Rectal smooth muscle tissue (tissue), 1 donor: Measurements from ENCODE around the gene SF3B1.
"Not testable (repeated sequence)": the region's sequence is repeated elsewhere in the genome, so short reads cannot be mapped to it uniquely, and the experiment has no call there.

ENCODE experiments used
- H3K27ac ChIP-seq: one replicate; pipeline ENCODE4 v1.7.0; 2013; ENCODE audit warnings: low read depth, low read length, inconsistent platforms
- H3K27me3 ChIP-seq: one replicate; pipeline ENCODE4 v1.7.0; 2013; ENCODE audit warnings: low read length; ENCODE audit not compliant: control insufficient read depth, insufficient read depth
- H3K36me3 ChIP-seq: one replicate; pipeline ENCODE4 v1.7.0; 2013; ENCODE audit warnings: low read length; ENCODE audit not compliant: control insufficient read depth, insufficient read depth
- H3K4me1 ChIP-seq: one replicate; pipeline ENCODE4 v1.7.0; 2013; ENCODE audit warnings: low read length; ENCODE audit not compliant: control insufficient read depth, insufficient read depth
- H3K4me3 ChIP-seq: one replicate; pipeline ENCODE4 v1.7.0; 2013; ENCODE audit warnings: low read length
- H3K9ac ChIP-seq: one replicate; pipeline ENCODE4 v1.7.0; 2013; ENCODE audit warnings: low read length

SF3B1 gene, protein sequence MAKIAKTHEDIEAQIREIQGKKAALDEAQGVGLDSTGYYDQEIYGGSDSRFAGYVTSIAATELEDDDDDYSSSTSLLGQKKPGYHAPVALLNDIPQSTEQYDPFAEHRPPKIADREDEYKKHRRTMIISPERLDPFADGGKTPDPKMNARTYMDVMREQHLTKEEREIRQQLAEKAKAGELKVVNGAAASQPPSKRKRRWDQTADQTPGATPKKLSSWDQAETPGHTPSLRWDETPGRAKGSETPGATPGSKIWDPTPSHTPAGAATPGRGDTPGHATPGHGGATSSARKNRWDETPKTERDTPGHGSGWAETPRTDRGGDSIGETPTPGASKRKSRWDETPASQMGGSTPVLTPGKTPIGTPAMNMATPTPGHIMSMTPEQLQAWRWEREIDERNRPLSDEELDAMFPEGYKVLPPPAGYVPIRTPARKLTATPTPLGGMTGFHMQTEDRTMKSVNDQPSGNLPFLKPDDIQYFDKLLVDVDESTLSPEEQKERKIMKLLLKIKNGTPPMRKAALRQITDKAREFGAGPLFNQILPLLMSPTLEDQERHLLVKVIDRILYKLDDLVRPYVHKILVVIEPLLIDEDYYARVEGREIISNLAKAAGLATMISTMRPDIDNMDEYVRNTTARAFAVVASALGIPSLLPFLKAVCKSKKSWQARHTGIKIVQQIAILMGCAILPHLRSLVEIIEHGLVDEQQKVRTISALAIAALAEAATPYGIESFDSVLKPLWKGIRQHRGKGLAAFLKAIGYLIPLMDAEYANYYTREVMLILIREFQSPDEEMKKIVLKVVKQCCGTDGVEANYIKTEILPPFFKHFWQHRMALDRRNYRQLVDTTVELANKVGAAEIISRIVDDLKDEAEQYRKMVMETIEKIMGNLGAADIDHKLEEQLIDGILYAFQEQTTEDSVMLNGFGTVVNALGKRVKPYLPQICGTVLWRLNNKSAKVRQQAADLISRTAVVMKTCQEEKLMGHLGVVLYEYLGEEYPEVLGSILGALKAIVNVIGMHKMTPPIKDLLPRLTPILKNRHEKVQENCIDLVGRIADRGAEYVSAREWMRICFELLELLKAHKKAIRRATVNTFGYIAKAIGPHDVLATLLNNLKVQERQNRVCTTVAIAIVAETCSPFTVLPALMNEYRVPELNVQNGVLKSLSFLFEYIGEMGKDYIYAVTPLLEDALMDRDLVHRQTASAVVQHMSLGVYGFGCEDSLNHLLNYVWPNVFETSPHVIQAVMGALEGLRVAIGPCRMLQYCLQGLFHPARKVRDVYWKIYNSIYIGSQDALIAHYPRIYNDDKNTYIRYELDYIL

DNA sequence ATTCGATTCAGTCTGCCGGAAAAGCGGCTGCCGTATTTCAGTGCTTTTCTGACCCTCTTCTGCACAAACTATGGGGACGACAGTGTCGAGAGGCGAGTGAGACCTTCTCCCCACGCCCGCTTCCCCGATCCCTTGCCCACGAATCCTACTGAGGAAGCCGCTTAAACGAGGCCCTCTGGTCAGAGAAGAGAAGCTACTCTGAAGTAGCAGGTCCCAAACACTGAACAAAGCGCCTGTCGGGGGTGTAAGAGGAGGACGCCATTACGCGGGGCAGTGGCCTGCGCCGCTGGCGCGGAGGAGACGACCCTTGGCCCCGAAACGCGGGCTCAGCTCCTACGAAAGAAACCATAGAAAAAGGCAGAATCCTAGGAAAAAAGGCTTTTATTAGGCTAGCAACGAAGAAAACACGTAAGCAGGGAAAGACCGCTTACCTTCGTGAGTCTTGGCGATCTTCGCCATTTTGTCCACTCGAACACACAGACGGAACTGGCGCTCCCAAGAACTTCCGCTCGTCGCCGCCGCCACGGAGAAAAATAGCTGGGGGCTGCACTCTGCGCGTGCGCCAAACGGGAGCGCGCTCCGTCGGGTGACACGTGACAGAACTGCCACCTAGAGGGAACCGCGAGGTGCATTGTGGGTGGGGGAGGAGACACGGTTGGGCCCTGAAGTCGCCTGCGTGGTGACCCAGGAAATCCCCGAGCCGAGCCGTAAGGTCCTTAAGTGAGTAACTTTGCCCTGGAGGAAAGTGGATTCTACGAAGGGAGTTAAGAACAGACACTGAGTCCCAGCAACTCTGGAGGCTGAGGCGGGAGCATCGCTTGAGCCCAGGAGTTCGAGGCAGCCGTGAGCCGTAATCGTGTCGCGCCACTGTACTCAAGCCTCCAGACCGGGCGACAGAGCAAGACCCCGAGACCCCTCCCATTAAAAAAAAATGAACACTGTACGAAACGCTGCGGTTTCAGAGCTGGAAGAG lies at the start of gene SF3B1:
TSS of gene SF3B1 (minus strand) at position 488 of the 973 bp plus-strand sequence. CDS start at position 459, 29 bp downstream.
- H3K4me1 ChIP-seq: peaks cover 24% of the 10 kb centered on the region

DNA sequence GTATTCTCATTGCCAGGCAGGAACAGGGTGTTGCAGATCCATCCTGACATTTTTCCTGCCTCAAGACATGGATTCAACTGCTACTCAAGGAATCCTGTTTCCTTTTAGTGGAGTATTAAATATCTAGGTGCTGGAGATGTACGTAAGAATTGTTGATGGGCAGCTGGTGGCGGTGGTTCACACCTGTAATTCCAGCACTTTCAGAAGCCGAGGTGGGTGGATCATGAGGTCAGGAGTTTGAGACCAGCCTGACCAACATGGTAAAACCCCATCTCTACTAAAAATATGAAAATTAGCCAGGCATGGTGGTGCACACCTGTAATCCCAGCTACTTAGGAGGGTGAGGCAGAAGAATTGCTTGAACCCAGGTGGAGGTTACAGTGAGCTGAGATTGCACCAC lies 49.4 kb upstream of the SF3B1 start:
- H3K36me3 ChIP-seq, H3K4me1 ChIP-seq, H3K27me3 ChIP-seq, H3K9ac ChIP-seq, H3K27ac ChIP-seq, H3K4me3 ChIP-seq: not testable (repeated sequence)

More for the DNA sequence above, at the start of gene SF3B1:
- H3K27me3 ChIP-seq: no peaks in the 10 kb centered on the region
- H3K4me3 ChIP-seq: peak within 1 kb of the TSS; percentile 99
- H3K36me3 ChIP-seq: no peaks in the 10 kb centered on the region
- H3K27ac ChIP-seq: peak within 1 kb of the TSS; percentile 99
- H3K9ac ChIP-seq: peak within 1 kb of the TSS; percentile 99

DNA sequence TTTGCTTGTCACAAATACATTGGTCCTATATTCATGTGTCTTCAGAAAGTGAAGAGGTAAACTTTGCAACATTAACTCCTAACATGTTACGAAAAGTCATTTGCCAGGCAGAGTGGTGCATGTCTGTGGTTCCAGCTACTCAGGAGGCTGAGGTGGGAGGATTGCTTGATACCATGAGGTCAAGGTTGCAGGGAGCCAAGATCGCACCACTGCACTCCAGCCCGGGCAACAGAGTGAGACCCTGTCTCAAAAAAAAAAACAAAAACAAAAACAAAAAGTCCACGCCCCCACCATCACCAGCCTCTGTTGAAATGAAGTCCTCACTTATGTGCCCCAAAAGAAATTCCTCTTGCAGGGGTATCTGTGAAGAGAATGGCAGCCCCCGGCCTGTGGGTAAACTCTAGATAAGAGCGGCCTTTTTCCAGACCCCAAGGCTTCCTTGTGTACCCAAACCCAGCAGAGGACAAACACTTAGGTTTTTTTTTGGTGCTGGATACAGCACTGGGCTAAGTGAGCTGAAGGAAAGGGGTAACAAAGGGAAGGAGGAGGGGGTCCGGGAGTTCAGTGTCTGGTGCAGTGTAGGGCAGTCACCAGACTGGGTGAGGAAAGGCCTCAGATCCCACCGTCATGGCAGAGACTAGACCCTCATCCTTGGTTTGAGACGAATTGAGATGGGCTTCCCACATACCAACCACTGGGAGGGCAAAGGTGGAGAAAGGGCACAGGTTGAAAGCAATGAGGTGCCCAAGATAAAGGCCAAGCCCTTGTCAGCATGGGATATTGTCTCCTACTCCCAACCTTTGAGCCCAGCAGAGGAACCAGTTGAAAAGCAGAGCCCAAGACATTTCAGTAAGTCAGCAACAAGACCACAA lies 45.6 kb upstream of the SF3B1 start:
- peaks cover 12% of the 10 kb centered on the region for H3K36me3 ChIP-seq
- no peak overlapping the region for H3K27ac ChIP-seq
- no peak overlapping the region for H3K4me3 ChIP-seq
- H3K4me1 ChIP-seq: no peaks in the 10 kb centered on the region
- no peaks in the 10 kb centered on the region for H3K27me3 ChIP-seq
- no peak overlapping the region for H3K9ac ChIP-seq

DNA sequence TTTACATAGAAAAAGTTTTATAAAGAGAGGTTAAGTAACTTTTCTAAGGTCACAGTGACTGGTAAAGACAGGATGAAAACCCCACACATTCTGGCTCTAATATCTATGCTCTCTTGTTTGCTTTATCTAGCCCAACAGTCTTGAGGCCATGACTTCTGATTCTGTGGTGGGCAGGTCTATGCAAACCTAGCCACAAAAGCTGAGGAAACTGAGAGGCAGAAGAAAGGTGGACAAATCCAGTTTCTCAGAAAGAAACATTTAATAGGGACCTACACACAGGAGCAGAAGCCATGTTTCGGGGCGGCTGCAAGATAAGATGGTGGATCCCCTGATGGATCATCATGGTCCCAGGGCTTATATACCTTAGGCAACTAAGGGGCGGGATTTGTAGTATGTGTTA lies 43.0 kb upstream of the SF3B1 start:
- no peak overlapping the region for H3K9ac ChIP-seq
- no peak overlapping the region for H3K4me3 ChIP-seq
- H3K36me3 ChIP-seq: peaks cover 17% of the 10 kb centered on the region
- no peaks in the 10 kb centered on the region for H3K27me3 ChIP-seq
- no peaks in the 10 kb centered on the region for H3K4me1 ChIP-seq
- H3K27ac ChIP-seq: no peak overlapping the region

DNA sequence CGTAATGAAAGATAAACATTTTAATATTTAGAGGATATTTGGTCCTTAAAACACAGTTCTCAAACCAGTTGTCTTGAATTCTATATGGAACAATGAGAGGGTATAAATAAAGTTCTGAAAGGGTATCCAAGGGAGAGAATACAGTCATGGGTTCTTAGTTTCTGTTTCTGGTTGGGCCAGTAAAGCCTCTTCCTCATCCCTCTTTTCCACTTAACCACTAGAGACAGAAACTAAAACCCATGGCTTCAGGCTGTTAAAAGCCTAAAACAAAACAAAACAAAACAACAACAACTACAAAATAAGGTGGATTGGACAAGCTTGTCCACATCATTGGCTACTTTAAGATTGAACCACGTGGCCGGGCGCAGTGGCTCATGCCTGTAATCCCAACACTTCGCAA lies 37.3 kb upstream of the SF3B1 start:
- peaks cover 12% of the 10 kb centered on the region for H3K36me3 ChIP-seq

DNA sequence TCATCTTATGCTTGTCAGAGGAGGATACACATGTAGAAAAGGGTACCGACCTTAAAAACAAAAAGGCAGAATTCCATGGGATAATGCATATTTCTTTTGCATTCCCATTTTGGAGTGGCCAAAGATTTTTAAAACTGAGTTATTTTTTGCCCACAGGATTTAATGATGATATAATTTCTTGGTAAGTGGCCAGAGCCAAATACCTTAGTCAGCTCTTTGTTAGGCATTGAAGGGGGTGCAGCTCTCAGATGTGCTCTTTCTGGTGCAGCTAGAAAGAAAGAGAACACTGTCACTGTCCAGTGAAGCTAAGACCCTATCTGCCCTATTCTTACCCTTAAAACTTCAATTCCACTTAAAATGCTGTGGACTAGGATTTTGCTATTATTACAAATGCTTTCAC lies 29.3 kb upstream of the SF3B1 start:
- no peaks in the 10 kb centered on the region for H3K4me1 ChIP-seq
- H3K9ac ChIP-seq: no peak overlapping the region
- H3K4me3 ChIP-seq: no peak overlapping the region
- H3K27ac ChIP-seq: no peak overlapping the region
- H3K36me3 ChIP-seq: peaks cover 9% of the 10 kb centered on the region
- no peaks in the 10 kb centered on the region for H3K27me3 ChIP-seq

More for the DNA sequence above, 37.3 kb upstream of the SF3B1 start:
- Histone ChIP-seq H3K27me3 (no peaks in the 10 kb centered on the region), H3K27ac (no peak overlapping the region), H3K9ac (no peak overlapping the region), H3K4me1 (no peaks in the 10 kb centered on the region), H3K4me3 (no peak overlapping the region)

DNA sequence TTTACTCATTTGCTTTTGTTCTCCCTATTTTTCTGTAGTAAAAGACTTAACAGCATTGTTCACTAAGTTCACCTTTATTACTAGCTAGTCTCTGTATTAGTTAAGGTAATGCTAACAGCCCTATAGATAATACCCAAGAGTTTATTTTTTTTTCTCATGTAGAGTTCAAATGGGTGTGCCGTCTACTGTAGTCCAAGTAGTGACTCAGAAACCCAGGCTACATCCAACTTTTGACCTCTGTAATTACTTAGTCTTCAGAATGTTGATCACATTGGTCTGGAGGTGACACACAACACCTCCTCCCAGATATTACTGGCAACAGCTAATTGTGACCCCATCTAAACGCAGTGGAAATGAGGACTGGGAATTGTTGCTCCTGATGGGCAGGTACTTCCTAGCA lies 26.2 kb upstream of the SF3B1 start:
- Histone ChIP-seq H3K36me3 (peaks cover 9% of the 10 kb centered on the region), H3K4me3 (no peak overlapping the region), H3K27me3 (no peaks in the 10 kb centered on the region), H3K27ac (no peak overlapping the region), H3K4me1 (no peaks in the 10 kb centered on the region), H3K9ac (no peak overlapping the region)

DNA sequence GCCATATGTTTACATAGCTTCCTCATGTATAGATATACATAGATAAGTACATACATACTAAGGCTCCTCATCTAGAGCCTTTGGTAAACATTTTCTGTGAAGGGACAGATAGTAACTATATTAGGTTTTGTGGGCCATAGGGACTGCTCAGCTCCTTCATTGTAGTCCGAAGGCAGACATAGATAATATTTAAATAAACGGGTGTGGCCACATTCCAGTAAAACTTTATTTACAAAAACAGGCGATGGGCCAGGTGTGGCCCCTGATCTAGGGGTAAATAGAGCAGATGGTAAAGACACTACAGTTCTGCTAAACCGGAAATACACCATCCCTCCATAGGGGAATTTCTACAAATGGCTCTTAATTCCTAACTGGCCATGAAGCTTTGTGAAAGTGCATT lies 25.8 kb upstream of the SF3B1 start:
- Histone ChIP-seq H3K9ac (no peak overlapping the region), H3K36me3 (peaks cover 7% of the 10 kb centered on the region), H3K4me1 (no peaks in the 10 kb centered on the region), H3K4me3 (no peak overlapping the region), H3K27ac (no peak overlapping the region), H3K27me3 (no peaks in the 10 kb centered on the region)

DNA sequence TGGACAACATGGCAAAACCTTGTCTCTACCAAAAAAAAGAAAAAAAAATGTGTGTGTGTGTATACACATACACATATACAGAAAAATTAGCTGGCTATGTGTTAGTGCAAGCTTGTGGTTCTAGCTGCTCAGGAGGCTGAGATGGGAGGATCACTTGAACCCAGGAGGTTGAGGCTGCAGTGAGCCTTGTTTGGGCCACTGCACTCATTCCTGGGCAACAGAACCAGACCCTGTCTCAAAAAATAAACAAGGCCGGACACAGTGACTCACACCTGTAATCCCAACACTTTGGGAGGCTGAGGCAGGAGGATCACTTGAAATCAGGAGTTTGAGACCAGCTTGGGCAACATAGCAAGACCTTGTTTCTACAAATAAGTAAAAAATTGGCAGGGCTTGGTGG lies 20.6 kb upstream of the SF3B1 start:
- Histone ChIP-seq H3K27ac (no peak overlapping the region), H3K9ac (no peak overlapping the region), H3K4me1 (peaks cover 7% of the 10 kb centered on the region), H3K36me3 (peaks cover 3% of the 10 kb centered on the region), H3K4me3 (no peak overlapping the region), H3K27me3 (no peaks in the 10 kb centered on the region)

DNA sequence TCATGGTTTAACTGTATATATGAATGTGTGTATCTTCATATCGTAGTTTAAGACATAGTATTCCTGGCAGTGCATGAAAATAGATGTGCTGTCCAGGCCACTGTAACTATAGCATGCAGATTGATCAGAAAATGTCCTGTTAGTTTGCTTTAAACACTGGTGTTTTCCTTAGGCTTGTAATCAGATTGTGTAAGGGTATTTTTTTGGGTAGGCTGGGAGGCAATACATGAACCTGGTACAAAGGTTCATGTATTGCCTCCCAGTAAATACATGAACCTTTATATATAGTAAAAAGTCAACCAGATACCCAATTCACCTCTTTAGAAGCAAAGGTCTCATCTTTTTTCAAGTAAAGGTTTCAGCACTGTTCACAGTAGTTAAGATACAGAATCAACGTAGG lies 20.1 kb upstream of the SF3B1 start:
- no peak overlapping the region for H3K9ac ChIP-seq
- no peaks in the 10 kb centered on the region for H3K27me3 ChIP-seq
- peak overlapping the region; percentile 66 for H3K4me3 ChIP-seq
- H3K4me1 ChIP-seq: peaks cover 7% of the 10 kb centered on the region
- H3K27ac ChIP-seq: no peak overlapping the region
- H3K36me3 ChIP-seq: peaks cover under 1% of the 10 kb centered on the region
